Erythroblast (primary cell): ENCODE results near the gene SLC11A1.

ENCODE experiments used
- GATA1 ChIP-seq: IDR thresholded peaks from 2 replicates; pipeline ENCODE4 v1.6.1; 2011; ENCODE audit warnings: low read depth, mild to moderate bottlenecking, control low read depth, low read length, moderate library complexity
- POLR2A ChIP-seq: IDR thresholded peaks from 2 replicates; pipeline ENCODE4 v1.6.1; 2011; ENCODE audit warnings: mild to moderate bottlenecking, low read length

- TF ChIP-seq POLR2A (no peak), GATA1 (no peak)
These were observed 52.4 kb downstream of the SLC11A1 start for GRCh38 chr2:218434456-218434855.
